Measurements from ENCODE around the gene GOLGA6L10. TPM values are rescaled to one million over a fixed set of nuclear protein-coding genes. Genes with fewer than 3 reads are reported as not detected.
A peak's percentile ranks its signal among the peaks of the same experiment; 100 is the strongest.
"Not testable (repeated sequence)": the region's sequence is repeated elsewhere in the genome, so short reads cannot be mapped to it uniquely, and the experiment has no call there.

Gene GOLGA6L10
- total RNA-seq: under 1 TPM; 0.15 to 0.34 TPM
- long read RNA-seq: 0 reads

GRCh38 chr15:82349375-82349774, at the start of gene GOLGA6L10:
Gene GOLGA6L10, minus strand, starts transcription at chr15:82349475. Its CDS starts 100 bp downstream, at chr15:82349375.
- not testable (repeated sequence) for DNase-seq

GRCh38 chr15:82398785-82399184, 49.5 kb upstream of the GOLGA6L10 start:
- no peak for DNase-seq
- intact Hi-C loops (cut with DNase I): no loop called here
- ATAC-seq: no peak

More at GRCh38 chr15:82349375-82349774, at the start of gene GOLGA6L10:
- ATAC-seq; intact Hi-C loops (cut with DNase I): not testable (repeated sequence)

GRCh38 chr15:82397817-82398216, 48.5 kb upstream of the GOLGA6L10 start:
- intact Hi-C loops (cut with DNase I): no loop called here
- ATAC-seq (no peak), DNase-seq (no peak)

- intact Hi-C loops (cut with DNase I); ATAC-seq; DNase-seq: not testable (repeated sequence)
Measured at GRCh38 chr15:82395788-82396187, 46.5 kb upstream of the GOLGA6L10 start.

GRCh38 chr15:82393671-82394070, 44.4 kb upstream of the GOLGA6L10 start:
- intact Hi-C loops (cut with DNase I): no loop called here
- no peak for DNase-seq
- ATAC-seq: no peak

GRCh38 chr15:82392077-82392476, 42.8 kb upstream of the GOLGA6L10 start:
- intact Hi-C loops (cut with DNase I); ATAC-seq; DNase-seq: not testable (repeated sequence)

GRCh38 chr15:82390152-82390551, 40.9 kb upstream of the GOLGA6L10 start:
- DNase-seq; intact Hi-C loops (cut with DNase I); ATAC-seq: not testable (repeated sequence)

GRCh38 chr15:82387209-82387608, 37.9 kb upstream of the GOLGA6L10 start:
- DNase-seq; ATAC-seq; intact Hi-C loops (cut with DNase I): not testable (repeated sequence)

GRCh38 chr15:82381330-82381955, 32.2 kb upstream of the GOLGA6L10 start:
- DNase-seq; ATAC-seq; intact Hi-C loops (cut with DNase I): not testable (repeated sequence)

- ATAC-seq; intact Hi-C loops (cut with DNase I); DNase-seq: not testable (repeated sequence)
Measured at GRCh38 chr15:82379552-82379951, 30.3 kb upstream of the GOLGA6L10 start.

GRCh38 chr15:82373661-82374060, 24.4 kb upstream of the GOLGA6L10 start:
- intact Hi-C loops (cut with DNase I); ATAC-seq; DNase-seq: not testable (repeated sequence)

GRCh38 chr15:82371656-82372055, 22.4 kb upstream of the GOLGA6L10 start:
- DNase-seq (no peak), ATAC-seq (no peak)
- intact Hi-C loops (cut with DNase I): no loop called here

GRCh38 chr15:82367790-82368189, 18.5 kb upstream of the GOLGA6L10 start:
- not testable (repeated sequence) for ATAC-seq

GRCh38 chr15:82365692-82366323, 16.5 kb upstream of the GOLGA6L10 start:
- intact Hi-C loops (cut with DNase I): not testable (repeated sequence)
- peak; percentile 21 for DNase-seq
- peak; percentile 82 to 90 for ATAC-seq

More at GRCh38 chr15:82367790-82368189, 18.5 kb upstream of the GOLGA6L10 start:
- intact Hi-C loops (cut with DNase I); DNase-seq: not testable (repeated sequence)

- DNase-seq; intact Hi-C loops (cut with DNase I); ATAC-seq: not testable (repeated sequence)
Measured at GRCh38 chr15:82364548-82364947, 15.3 kb upstream of the GOLGA6L10 start.

GRCh38 chr15:82362790-82363189, 13.5 kb upstream of the GOLGA6L10 start:
- ATAC-seq; intact Hi-C loops (cut with DNase I); DNase-seq: not testable (repeated sequence)

- DNase-seq; ATAC-seq; intact Hi-C loops (cut with DNase I): not testable (repeated sequence)
Measured at GRCh38 chr15:82360618-82361017, 11.3 kb upstream of the GOLGA6L10 start.

- DNase-seq; intact Hi-C loops (cut with DNase I); ATAC-seq: not testable (repeated sequence)
Measured at GRCh38 chr15:82355055-82355454, 5.8 kb upstream of the GOLGA6L10 start.

GRCh38 chr15:82354546-82354945, 5.3 kb upstream of the GOLGA6L10 start:
- intact Hi-C loops (cut with DNase I); ATAC-seq: not testable (repeated sequence)

GRCh38 chr15:82347645-82348044, 1.6 kb downstream of the GOLGA6L10 start:
- ATAC-seq; intact Hi-C loops (cut with DNase I); DNase-seq: not testable (repeated sequence)

More at GRCh38 chr15:82354546-82354945, 5.3 kb upstream of the GOLGA6L10 start:
- DNase-seq: not testable (repeated sequence)

All from left cardiac atrium (tissue), 4 donors.